Measurements from ENCODE around the gene HPCAL1. TPM values are rescaled to one million over a fixed set of nuclear protein-coding genes. Genes with fewer than 3 reads are reported as not detected.

HPCAL1 gene
- total and polyA plus RNA-seq, 2 of the 8 experiments (the other 6 are each of a cell fraction or from before 2014, with no cell fraction given), result 5.8 to 8.6 TPM

- TF ChIP-seq, protein P1, sequence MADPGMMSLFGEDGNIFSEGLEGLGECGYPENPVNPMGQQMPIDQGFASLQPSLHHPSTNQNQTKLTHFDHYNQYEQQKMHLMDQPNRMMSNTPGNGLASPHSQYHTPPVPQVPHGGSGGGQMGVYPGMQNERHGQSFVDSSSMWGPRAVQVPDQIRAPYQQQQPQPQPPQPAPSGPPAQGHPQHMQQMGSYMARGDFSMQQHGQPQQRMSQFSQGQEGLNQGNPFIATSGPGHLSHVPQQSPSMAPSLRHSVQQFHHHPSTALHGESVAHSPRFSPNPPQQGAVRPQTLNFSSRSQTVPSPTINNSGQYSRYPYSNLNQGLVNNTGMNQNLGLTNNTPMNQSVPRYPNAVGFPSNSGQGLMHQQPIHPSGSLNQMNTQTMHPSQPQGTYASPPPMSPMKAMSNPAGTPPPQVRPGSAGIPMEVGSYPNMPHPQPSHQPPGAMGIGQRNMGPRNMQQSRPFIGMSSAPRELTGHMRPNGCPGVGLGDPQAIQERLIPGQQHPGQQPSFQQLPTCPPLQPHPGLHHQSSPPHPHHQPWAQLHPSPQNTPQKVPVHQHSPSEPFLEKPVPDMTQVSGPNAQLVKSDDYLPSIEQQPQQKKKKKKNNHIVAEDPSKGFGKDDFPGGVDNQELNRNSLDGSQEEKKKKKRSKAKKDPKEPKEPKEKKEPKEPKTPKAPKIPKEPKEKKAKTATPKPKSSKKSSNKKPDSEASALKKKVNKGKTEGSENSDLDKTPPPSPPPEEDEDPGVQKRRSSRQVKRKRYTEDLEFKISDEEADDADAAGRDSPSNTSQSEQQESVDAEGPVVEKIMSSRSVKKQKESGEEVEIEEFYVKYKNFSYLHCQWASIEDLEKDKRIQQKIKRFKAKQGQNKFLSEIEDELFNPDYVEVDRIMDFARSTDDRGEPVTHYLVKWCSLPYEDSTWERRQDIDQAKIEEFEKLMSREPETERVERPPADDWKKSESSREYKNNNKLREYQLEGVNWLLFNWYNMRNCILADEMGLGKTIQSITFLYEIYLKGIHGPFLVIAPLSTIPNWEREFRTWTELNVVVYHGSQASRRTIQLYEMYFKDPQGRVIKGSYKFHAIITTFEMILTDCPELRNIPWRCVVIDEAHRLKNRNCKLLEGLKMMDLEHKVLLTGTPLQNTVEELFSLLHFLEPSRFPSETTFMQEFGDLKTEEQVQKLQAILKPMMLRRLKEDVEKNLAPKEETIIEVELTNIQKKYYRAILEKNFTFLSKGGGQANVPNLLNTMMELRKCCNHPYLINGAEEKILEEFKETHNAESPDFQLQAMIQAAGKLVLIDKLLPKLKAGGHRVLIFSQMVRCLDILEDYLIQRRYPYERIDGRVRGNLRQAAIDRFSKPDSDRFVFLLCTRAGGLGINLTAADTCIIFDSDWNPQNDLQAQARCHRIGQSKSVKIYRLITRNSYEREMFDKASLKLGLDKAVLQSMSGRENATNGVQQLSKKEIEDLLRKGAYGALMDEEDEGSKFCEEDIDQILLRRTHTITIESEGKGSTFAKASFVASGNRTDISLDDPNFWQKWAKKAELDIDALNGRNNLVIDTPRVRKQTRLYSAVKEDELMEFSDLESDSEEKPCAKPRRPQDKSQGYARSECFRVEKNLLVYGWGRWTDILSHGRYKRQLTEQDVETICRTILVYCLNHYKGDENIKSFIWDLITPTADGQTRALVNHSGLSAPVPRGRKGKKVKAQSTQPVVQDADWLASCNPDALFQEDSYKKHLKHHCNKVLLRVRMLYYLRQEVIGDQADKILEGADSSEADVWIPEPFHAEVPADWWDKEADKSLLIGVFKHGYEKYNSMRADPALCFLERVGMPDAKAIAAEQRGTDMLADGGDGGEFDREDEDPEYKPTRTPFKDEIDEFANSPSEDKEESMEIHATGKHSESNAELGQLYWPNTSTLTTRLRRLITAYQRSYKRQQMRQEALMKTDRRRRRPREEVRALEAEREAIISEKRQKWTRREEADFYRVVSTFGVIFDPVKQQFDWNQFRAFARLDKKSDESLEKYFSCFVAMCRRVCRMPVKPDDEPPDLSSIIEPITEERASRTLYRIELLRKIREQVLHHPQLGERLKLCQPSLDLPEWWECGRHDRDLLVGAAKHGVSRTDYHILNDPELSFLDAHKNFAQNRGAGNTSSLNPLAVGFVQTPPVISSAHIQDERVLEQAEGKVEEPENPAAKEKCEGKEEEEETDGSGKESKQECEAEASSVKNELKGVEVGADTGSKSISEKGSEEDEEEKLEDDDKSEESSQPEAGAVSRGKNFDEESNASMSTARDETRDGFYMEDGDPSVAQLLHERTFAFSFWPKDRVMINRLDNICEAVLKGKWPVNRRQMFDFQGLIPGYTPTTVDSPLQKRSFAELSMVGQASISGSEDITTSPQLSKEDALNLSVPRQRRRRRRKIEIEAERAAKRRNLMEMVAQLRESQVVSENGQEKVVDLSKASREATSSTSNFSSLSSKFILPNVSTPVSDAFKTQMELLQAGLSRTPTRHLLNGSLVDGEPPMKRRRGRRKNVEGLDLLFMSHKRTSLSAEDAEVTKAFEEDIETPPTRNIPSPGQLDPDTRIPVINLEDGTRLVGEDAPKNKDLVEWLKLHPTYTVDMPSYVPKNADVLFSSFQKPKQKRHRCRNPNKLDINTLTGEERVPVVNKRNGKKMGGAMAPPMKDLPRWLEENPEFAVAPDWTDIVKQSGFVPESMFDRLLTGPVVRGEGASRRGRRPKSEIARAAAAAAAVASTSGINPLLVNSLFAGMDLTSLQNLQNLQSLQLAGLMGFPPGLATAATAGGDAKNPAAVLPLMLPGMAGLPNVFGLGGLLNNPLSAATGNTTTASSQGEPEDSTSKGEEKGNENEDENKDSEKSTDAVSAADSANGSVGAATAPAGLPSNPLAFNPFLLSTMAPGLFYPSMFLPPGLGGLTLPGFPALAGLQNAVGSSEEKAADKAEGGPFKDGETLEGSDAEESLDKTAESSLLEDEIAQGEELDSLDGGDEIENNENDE (IDR thresholded peaks at IDR 0.05; ENCODE audit: insufficient replicate concordance, low read length), result no peak
- TF ChIP-seq JUND (IDR thresholded peaks at IDR 0.05; ENCODE audit: low read length) (no peak), CREB1 (IDR thresholded peaks at IDR 0.05) (no peak), TAF1 (IDR thresholded peaks at IDR 0.05; ENCODE audit: low read depth, low read length) (no peak), SIN3A (conservative IDR thresholded peaks at IDR 0.05 in 1 of 2, IDR thresholded peaks at IDR 0.05 in 1 of 2; ENCODE audit: low read depth in 1 of 2, low read length in 2 of 2) (no peak), BACH1 (IDR thresholded peaks at IDR 0.05; ENCODE audit: low read length) (no peak), TEAD4 (IDR thresholded peaks at IDR 0.05; ENCODE audit: low read depth, low read length) (no peak), RFX5 (IDR thresholded peaks at IDR 0.05; ENCODE audit: borderline replicate concordance, low read depth, low read length) (no peak), NRF1 (IDR thresholded peaks at IDR 0.05; ENCODE audit: low read depth, low read length) (no peak), GABPA (IDR thresholded peaks at IDR 0.05; ENCODE audit: borderline replicate concordance, insufficient read depth, low read length) (no peak), GTF2F1 (IDR thresholded peaks at IDR 0.05; ENCODE audit: borderline replicate concordance, low read depth, low read length) (no peak), CHD1 (IDR thresholded peaks at IDR 0.05; ENCODE audit: low read depth, low read length) (no peak)
Measured at GRCh38 chr2:10378189-10378588, 75.5 kb downstream of the HPCAL1 start (continued).
